Globus pallidus (tissue), 1 donor: ENCODE measurements around the gene RHOC.

Source experiments
- DNase-seq: peaks from one replicate; pipeline ENCODE4 v3.0.0-alpha.2; 2015; ENCODE audit warnings: low spot score

The RHOC gene

GRCh38 chr1:112717263-112717873 is 10.4 kb upstream of the RHOC start:
- no peak for DNase-seq

- peak; percentile 93 for DNase-seq
These were observed 9.3 kb upstream of the RHOC start for GRCh38 chr1:112716133-112716720.

- peak; percentile 78 for DNase-seq
These were observed 8.5 kb upstream of the RHOC start, which contains the start of gene PPM1J for GRCh38 chr1:112715264-112716053. Gene PPM1J (minus strand): TSS chr1:112715332. CDS start chr1:112715301, 31 bp downstream.

GRCh38 chr1:112714313-112715263 is 7.7 kb upstream of the RHOC start:
- DNase-seq, result no peak

- DNase-seq, result no peak
These were observed 6.8 kb upstream of the RHOC start for GRCh38 chr1:112713466-112714312.

- no peak for DNase-seq
These were observed 5.8 kb upstream of the RHOC start for GRCh38 chr1:112712701-112713128.

GRCh38 chr1:112712191-112712590 is 5.3 kb upstream of the RHOC start:
- no peak for DNase-seq

- no peak for DNase-seq
These were observed 4.7 kb upstream of the RHOC start for GRCh38 chr1:112711670-112712069.

- DNase-seq, result no peak
These were observed 4.1 kb upstream of the RHOC start for GRCh38 chr1:112711041-112711440.

- DNase-seq, result no peak
These were observed 3.7 kb upstream of the RHOC start for GRCh38 chr1:112710586-112710985.

GRCh38 chr1:112710159-112710558 is 3.2 kb upstream of the RHOC start:
- DNase-seq, result no peak

GRCh38 chr1:112708489-112708888 is 1.6 kb upstream of the RHOC start:
- DNase-seq, result no peak

- no peak for DNase-seq
These were observed 1.1 kb upstream of the RHOC start for GRCh38 chr1:112708002-112708448.

- peak; percentile 81 for DNase-seq
These were observed 484 bp upstream of the RHOC start for GRCh38 chr1:112707221-112708001.

- no peak for DNase-seq
These were observed 1.8 kb downstream of the RHOC start for GRCh38 chr1:112704934-112705627.

- DNase-seq, result peak; percentile 96
These were observed 2.5 kb downstream of the RHOC start for GRCh38 chr1:112704391-112704933.

GRCh38 chr1:112703706-112704105 is 3.2 kb downstream of the RHOC start:
- DNase-seq, result no peak

- no peak for DNase-seq
These were observed 4.3 kb downstream of the RHOC start for GRCh38 chr1:112702420-112703261.
